K562 (cell line): Measurements from ENCODE around the gene C2.

ENCODE experiments used
- EP300 ChIP-seq: IDR thresholded peaks from 2 replicates; pipeline ENCODE4 v1.6.1; 2012; ENCODE audit warnings: low read length, improper control_type of control experiment
- POLR2A ChIP-seq: fragments of 450-650 bp; conservative IDR thresholded peaks from 2 replicates; pipeline ENCODE4 v1.6.1; 2016
- SP2 ChIP-seq: IDR thresholded peaks from 2 replicates; pipeline ENCODE4 v1.6.1; 2011; ENCODE audit warnings: mild to moderate bottlenecking, low read depth, low read length, moderate library complexity; ENCODE audit not compliant: poor library complexity, severe bottlenecking; ENCODE audit errors: extremely low read depth
- ZNF717 ChIP-seq: fragments of 250-450 bp; sonication (Bioruptor Pico); IDR thresholded peaks from 2 replicates; pipeline ENCODE4 v1.5.0; 2021
- TF ChIP-seq, protein P1 (sequence below): fragments of 450-650 bp; IDR thresholded peaks from 2 replicates; pipeline ENCODE4 v1.6.1; 2016
- TF ChIP-seq, protein P2 (sequence below), 3 experiments: IDR thresholded peaks in 2 of 3; conservative IDR thresholded peaks in 1 of 3; 2 replicates each; pipeline ENCODE4 v1.5.1; 2011 to 2012; ENCODE audit warnings: low read length in 3 of 3, mild to moderate bottlenecking in 3 of 3, control low read depth in 2 of 3, improper control_type of control experiment in 1 of 3, inconsistent platforms in 1 of 3, low read depth in 1 of 3, mixed read lengths in 1 of 3, moderate library complexity in 1 of 3; ENCODE audit not compliant: insufficient read depth in 2 of 3

DNA sequence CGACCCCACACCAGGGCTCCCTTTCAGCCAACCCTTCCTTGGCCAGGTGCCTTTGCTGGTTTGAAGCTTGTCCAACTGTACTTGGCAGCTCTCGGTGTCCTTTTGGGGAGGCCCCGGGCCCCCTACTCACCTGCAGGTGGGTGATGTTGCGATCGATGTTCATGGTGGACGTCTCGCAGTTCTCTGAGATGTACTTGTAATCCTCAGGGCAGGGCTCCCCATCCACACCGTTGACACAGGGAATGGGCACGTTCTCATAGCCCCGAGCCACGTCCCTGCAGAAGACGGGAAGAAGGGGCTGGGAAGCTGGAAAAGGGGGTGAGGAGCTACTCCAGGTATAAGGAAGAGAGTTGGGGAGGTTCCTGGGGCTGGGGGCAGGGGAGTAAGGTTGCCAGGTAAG, 43.8 kb upstream of the C2 start:
- TF ChIP-seq POLR2A (no peak), ZNF717 (CRISPR knock-in tag) (no peak), EP300 (no peak), SP2 (no peak)
- TF ChIP-seq, protein P1, sequence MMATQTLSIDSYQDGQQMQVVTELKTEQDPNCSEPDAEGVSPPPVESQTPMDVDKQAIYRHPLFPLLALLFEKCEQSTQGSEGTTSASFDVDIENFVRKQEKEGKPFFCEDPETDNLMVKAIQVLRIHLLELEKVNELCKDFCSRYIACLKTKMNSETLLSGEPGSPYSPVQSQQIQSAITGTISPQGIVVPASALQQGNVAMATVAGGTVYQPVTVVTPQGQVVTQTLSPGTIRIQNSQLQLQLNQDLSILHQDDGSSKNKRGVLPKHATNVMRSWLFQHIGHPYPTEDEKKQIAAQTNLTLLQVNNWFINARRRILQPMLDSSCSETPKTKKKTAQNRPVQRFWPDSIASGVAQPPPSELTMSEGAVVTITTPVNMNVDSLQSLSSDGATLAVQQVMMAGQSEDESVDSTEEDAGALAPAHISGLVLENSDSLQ, result no peak
- TF ChIP-seq, protein P2, sequence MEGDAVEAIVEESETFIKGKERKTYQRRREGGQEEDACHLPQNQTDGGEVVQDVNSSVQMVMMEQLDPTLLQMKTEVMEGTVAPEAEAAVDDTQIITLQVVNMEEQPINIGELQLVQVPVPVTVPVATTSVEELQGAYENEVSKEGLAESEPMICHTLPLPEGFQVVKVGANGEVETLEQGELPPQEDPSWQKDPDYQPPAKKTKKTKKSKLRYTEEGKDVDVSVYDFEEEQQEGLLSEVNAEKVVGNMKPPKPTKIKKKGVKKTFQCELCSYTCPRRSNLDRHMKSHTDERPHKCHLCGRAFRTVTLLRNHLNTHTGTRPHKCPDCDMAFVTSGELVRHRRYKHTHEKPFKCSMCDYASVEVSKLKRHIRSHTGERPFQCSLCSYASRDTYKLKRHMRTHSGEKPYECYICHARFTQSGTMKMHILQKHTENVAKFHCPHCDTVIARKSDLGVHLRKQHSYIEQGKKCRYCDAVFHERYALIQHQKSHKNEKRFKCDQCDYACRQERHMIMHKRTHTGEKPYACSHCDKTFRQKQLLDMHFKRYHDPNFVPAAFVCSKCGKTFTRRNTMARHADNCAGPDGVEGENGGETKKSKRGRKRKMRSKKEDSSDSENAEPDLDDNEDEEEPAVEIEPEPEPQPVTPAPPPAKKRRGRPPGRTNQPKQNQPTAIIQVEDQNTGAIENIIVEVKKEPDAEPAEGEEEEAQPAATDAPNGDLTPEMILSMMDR (IDR thresholded peaks at IDR 0.05 in 2 of 3, conservative IDR thresholded peaks at IDR 0.05 in 1 of 3; ENCODE audit: insufficient read depth in 2 of 3, low read depth in 1 of 3, low read length in 3 of 3), result no peak
